Kidney (tissue), 14 donors: ENCODE measurements around the gene KRT31. TPM values are rescaled to one million over a fixed set of nuclear protein-coding genes. Genes with fewer than 3 reads are reported as not detected.

Experiments used
- DNase-seq, 5 donors: peaks; one replicate each; pipeline ENCODE4 v3.0.0-alpha.2; 2013 to 2020
- FAIRE-seq: peaks from 2 replicates; lab custom pipeline; 2012; peaks lifted over from hg19 to GRCh38; lab: Jason Lieb, UNC
- H3K27ac ChIP-seq, 2 donors: one replicate each; pipeline ENCODE4 v1.7.0; 2013; ENCODE audit warnings: low read depth in 2 of 2, low read length in 2 of 2, inconsistent platforms in 1 of 2
- H3K27me3 ChIP-seq: one replicate; pipeline ENCODE4 v1.7.1; 2013; ENCODE audit warnings: low read length, inconsistent platforms; ENCODE audit not compliant: control insufficient read depth, insufficient read depth
- H3K36me3 ChIP-seq, 3 donors: one replicate each; pipeline versions ENCODE4 v1.7.0 to v1.7.1; 2013; ENCODE audit warnings: low read length in 3 of 3, control low read depth in 1 of 3, inconsistent platforms in 1 of 3; ENCODE audit not compliant: insufficient read depth in 3 of 3, control insufficient read depth in 2 of 3
- H3K4me1 ChIP-seq, 3 donors: one replicate each; pipeline versions ENCODE4 v1.7.0 to v1.7.1; 2013; ENCODE audit warnings: low read length in 3 of 3, inconsistent platforms in 1 of 3, low read depth in 1 of 3; ENCODE audit not compliant: control insufficient read depth in 2 of 3, insufficient read depth in 2 of 3
- H3K4me3 ChIP-seq, 3 donors: one replicate each; pipeline versions ENCODE4 v1.7.0 to v1.8.1; 2013; ENCODE audit warnings: low read length in 3 of 3, control low read depth in 1 of 3, inconsistent platforms in 1 of 3
- H3K9ac ChIP-seq, 3 donors: one replicate each; pipeline versions ENCODE4 v1.7.0 to v1.7.1; 2013; ENCODE audit warnings: low read length in 3 of 3, control low read depth in 1 of 3, inconsistent platforms in 1 of 3
- H3K9me3 ChIP-seq, 3 donors: one replicate each; pipeline versions ENCODE4 v1.7.0 to v1.7.1; 2013; ENCODE audit warnings: low read length in 3 of 3, control low read depth in 1 of 3, inconsistent platforms in 1 of 3; ENCODE audit not compliant: control insufficient read depth in 2 of 3, insufficient read depth in 1 of 3
- intact Hi-C: fragments of 100-400 bp; cut with DNase I; formaldehyde crosslinking; loops from one replicate; pipeline ENCODE4 v1.11.1; 2022
- polyA plus RNA-seq: library from polyadenylated mRNA; stranded (reverse); fragments of 350-450 nt; fragmentation: Illumina TruSeq; extraction: RNeasy Lipid Tissue Mini Kit (QIAGEN cat#74804); gene quantifications from one replicate; pipeline ENCODE4 v1.2.3, GENCODE V29; 2014; ENCODE audit warnings: low read depth, low replicate concordance; ENCODE audit not compliant: insufficient read depth
- total RNA-seq: library from RNA; stranded (reverse); fragmentation: NEBNext Ultra II Directional; extraction: Animal tissue kit (Norgen Biotek cat#: 25700); gene quantifications from one replicate; pipeline ENCODE4 v1.2.1, GENCODE V29; 2021
- TF ChIP-seq, protein P1 (sequence below): IDR thresholded peaks from 3 replicates; pipeline ENCODE4 v1.5.1; 2012; ENCODE audit warnings: mild to moderate bottlenecking, moderate library complexity, borderline replicate concordance; ENCODE audit not compliant: insufficient read depth; ENCODE audit errors: extremely low read depth
- donor health status: control.
- donor health status: control.
- donor health status: control.
- donor health status: control.
- donor health status: control.
- donor health status: DM: yes; HTN: yes; CAD: no.
- donor health status: Normal renal cell carcinoma (clear cell type).

Gene KRT31
- total and polyA plus RNA-seq, 2 donors from 2014 or later, result not detected

DNA sequence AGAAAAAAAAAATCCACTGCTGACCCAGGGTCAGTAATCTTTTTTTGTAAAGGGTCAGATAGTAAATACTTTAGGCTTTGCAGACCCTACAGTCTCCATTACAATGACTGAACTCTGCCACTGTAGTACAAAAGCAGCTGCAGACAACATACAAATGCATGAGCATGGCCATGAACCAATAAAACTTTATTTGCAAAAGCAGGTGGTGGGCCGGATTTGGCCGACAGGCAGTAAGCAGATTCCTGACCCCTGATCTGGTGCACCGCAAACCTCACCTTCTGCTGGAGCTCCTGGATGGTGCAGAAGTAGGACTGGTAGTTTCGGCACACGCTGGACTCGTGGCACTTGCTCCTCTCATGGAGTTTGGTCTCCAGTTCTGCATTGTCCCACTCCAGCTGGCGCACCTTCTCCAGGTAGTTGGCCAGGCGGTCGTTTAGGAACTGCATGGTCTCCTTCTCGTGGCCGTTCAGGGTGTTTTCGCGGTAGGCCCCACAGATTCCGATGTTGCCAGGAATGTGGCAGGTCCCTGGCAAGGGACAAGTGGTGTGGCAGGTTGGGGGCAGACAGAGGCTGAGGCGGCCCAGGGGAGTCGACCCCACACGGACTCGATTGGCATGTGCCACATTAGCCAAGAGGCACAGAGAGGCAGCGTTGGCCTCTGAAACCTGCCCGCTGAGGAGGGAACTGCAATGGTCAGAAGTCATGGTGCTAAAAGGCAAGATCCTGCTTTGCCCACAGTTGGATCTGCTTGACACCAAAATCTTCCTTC is 13.8 kb upstream of the KRT31 start:
- TF ChIP-seq, protein P1, sequence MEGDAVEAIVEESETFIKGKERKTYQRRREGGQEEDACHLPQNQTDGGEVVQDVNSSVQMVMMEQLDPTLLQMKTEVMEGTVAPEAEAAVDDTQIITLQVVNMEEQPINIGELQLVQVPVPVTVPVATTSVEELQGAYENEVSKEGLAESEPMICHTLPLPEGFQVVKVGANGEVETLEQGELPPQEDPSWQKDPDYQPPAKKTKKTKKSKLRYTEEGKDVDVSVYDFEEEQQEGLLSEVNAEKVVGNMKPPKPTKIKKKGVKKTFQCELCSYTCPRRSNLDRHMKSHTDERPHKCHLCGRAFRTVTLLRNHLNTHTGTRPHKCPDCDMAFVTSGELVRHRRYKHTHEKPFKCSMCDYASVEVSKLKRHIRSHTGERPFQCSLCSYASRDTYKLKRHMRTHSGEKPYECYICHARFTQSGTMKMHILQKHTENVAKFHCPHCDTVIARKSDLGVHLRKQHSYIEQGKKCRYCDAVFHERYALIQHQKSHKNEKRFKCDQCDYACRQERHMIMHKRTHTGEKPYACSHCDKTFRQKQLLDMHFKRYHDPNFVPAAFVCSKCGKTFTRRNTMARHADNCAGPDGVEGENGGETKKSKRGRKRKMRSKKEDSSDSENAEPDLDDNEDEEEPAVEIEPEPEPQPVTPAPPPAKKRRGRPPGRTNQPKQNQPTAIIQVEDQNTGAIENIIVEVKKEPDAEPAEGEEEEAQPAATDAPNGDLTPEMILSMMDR, result no peak
- no peaks in the 10 kb centered on the region for H3K36me3 ChIP-seq
- intact Hi-C loops, result no loop called here
- FAIRE-seq, result no peak
- H3K4me1 ChIP-seq, result peaks cover under 1 to 12% (median 5%) of the 10 kb centered on the region in 3 donors
- no peak overlapping the region for H3K27ac ChIP-seq
- H3K27me3 ChIP-seq, result no peaks in the 10 kb centered on the region
- no peak overlapping the region for H3K4me3 ChIP-seq
- no peak overlapping the region for H3K9ac ChIP-seq
- no peaks in the 10 kb centered on the region for H3K9me3 ChIP-seq
- no peak for DNase-seq

DNA sequence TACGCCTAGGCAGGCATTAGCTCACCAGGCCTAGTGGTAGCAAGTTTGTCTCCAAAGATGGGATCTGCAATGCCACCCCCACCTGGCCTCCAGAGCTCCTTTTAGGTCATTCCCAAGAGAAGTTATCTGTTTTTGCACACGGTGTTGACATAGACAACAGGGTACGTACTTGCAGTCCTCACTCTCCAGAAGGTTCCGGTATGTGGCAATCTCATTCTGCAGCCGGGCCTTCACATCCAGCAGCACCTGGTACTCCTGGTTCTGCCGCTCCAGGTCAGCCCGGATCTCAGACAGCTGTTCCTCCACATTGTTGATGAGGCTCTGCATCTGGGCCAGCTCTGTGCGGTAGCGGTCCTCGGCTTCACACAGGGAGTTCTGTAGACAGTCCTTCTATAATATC is 9.8 kb upstream of the KRT31 start:
- H3K4me1 ChIP-seq, result peaks cover 0 to 3% (median 0%) of the 10 kb centered on the region in 3 donors
- H3K9ac ChIP-seq, result no peak overlapping the region
- FAIRE-seq (no peak), DNase-seq (no peak)
- H3K27ac ChIP-seq, result no peak overlapping the region
- intact Hi-C loops, result no loop called here
- TF ChIP-seq, protein P1, result no peak
- H3K4me3 ChIP-seq, result no peak overlapping the region
- no peaks in the 10 kb centered on the region for H3K9me3 ChIP-seq
- no peaks in the 10 kb centered on the region for H3K36me3 ChIP-seq
- no peaks in the 10 kb centered on the region for H3K27me3 ChIP-seq

GRCh38 chr17:41406205-41406604 is 8.8 kb upstream of the KRT31 start:
- DNase-seq, result peak in 2 of 5 donors; percentile 16 to 32
- no peak for FAIRE-seq
- Histone ChIP-seq H3K36me3 (no peaks in the 10 kb centered on the region), H3K27me3 (no peaks in the 10 kb centered on the region), H3K27ac (no peak overlapping the region), H3K4me3 (no peak overlapping the region), H3K9me3 (no peaks in the 10 kb centered on the region), H3K9ac (no peak overlapping the region), H3K4me1 (peaks cover 0 to 3% (median 0%) of the 10 kb centered on the region in 3 donors)
- intact Hi-C loops, result no loop called here
- TF ChIP-seq, protein P1, result peak; percentile 42
